SK-N-SH (cell line): Measurements from ENCODE around the gene ZNF197. TPM values are rescaled to one million over a fixed set of nuclear protein-coding genes. Genes with fewer than 3 reads are reported as not detected.

Source experiments
- CTCF ChIA-PET: fragments of 300-600, 350-600 bp; formaldehyde crosslinking; extraction: SDS; loops from one replicate; lab custom pipeline; 2021; lab: Yijun Ruan, JAX
- POLR2A ChIA-PET: fragments of 350-600 bp; sonication (Branson Sonifier 250); formaldehyde crosslinking; extraction: SDS; loops from one replicate; lab custom pipeline; 2020; ENCODE audit warnings: antibody characterized with exemption, inconsistent platforms; lab: Yijun Ruan, JAX
- DNase-seq: peaks from one replicate; pipeline ENCODE4 v3.0.0; 2012
- H2AFZ ChIP-seq: fragments of 200-600 bp; sonication (generic); 2 replicates; pipeline ENCODE4 v1.8.1; 2016; ENCODE audit warnings: antibody characterized with exemption, mild to moderate bottlenecking, low read depth
- H3F3A ChIP-seq: fragments of 200-600 bp; sonication (generic); replicated peaks from 2 replicates; pipeline ENCODE3; 2016; ENCODE audit warnings: antibody characterized with exemption, mild to moderate bottlenecking; ENCODE audit not compliant: insufficient read depth
- H3K27ac ChIP-seq, 2 experiments: fragments of 200-500 bp in 1 of 2; fragments of 200-600 bp in 1 of 2; sonication (Bioruptor generic) in 1 of 2; sonication (generic), shearing (Covaris generic) in 1 of 2; 2 replicates each; pipeline versions ENCODE4 v1.5.1 to v1.6.1; 2014 to 2016; ENCODE audit warnings: low read depth in 2 of 2, inconsistent platforms in 1 of 2, low read length in 1 of 2, mild to moderate bottlenecking in 1 of 2, mixed read lengths in 1 of 2
- H3K27me3 ChIP-seq: fragments of 200-600 bp; sonication (generic), shearing (Covaris generic); 2 replicates; pipeline ENCODE4 v1.6.1; 2016; ENCODE audit warnings: mixed run types; ENCODE audit not compliant: insufficient read depth
- H3K36me3 ChIP-seq, 2 experiments: fragments of 200-500 bp in 1 of 2; fragments of 200-600 bp in 1 of 2; sonication (Bioruptor generic) in 1 of 2; sonication (generic) in 1 of 2; replicated peaks in 1 of 2; 2 replicates each; pipeline versions ENCODE3 to v1.5.1; 2014 to 2016; ENCODE audit warnings: low read length in 1 of 2, mild to moderate bottlenecking in 1 of 2; ENCODE audit not compliant: insufficient read depth in 2 of 2, control insufficient read depth in 1 of 2
- H3K4me1 ChIP-seq, 2 experiments: fragments of 200-500 bp in 1 of 2; fragments of 200-600 bp in 1 of 2; sonication (Bioruptor generic) in 1 of 2; sonication (generic), shearing (Covaris generic) in 1 of 2; 2 replicates each; pipeline versions ENCODE4 v1.5.1 to v1.6.1; 2014 to 2016; ENCODE audit warnings: low read depth in 1 of 2, low read length in 1 of 2, mixed run types in 1 of 2; ENCODE audit not compliant: insufficient read depth in 2 of 2, control insufficient read depth in 1 of 2
- H3K4me2 ChIP-seq: fragments of 200-600 bp; sonication (generic), shearing (Covaris generic); 2 replicates; pipeline ENCODE4 v1.6.1; 2017; ENCODE audit warnings: mixed run types
- H3K4me3 ChIP-seq, 2 experiments: fragments of 200-500 bp in 1 of 2; fragments of 200-600 bp in 1 of 2; sonication (Bioruptor generic) in 1 of 2; sonication (generic), shearing (Covaris generic) in 1 of 2; 2 replicates each; pipeline versions ENCODE4 v1.5.1 to v1.8.1; 2014 to 2016; ENCODE audit warnings: low read depth in 2 of 2, inconsistent platforms in 1 of 2, low read length in 1 of 2, mild to moderate bottlenecking in 1 of 2, mixed read lengths in 1 of 2, moderate library complexity in 1 of 2
- H3K79me2 ChIP-seq: fragments of 200-600 bp; sonication (generic); 2 replicates; pipeline ENCODE4 v1.8.1; 2017; ENCODE audit warnings: mild to moderate bottlenecking; ENCODE audit not compliant: insufficient read depth
- H3K9ac ChIP-seq: fragments of 200-600 bp; sonication (generic); 2 replicates; pipeline ENCODE4 v1.6.1; 2017; ENCODE audit warnings: mixed run types
- H3K9me2 ChIP-seq: fragments of 200-600 bp; sonication (generic); 2 replicates; pipeline ENCODE4 v1.6.1; 2017; ENCODE audit warnings: mixed run types
- H3K9me3 ChIP-seq: fragments of 200-600 bp; sonication (generic); 2 replicates; pipeline ENCODE4 v1.6.1; 2017; ENCODE audit warnings: mixed run types, mild to moderate bottlenecking, moderate library complexity
- H4K20me1 ChIP-seq: fragments of 200-600 bp; sonication (generic); 2 replicates; pipeline ENCODE4 v1.6.1; 2017; ENCODE audit warnings: mild to moderate bottlenecking, mixed run types; ENCODE audit not compliant: insufficient read depth
- CHD2 ChIP-seq: fragments of 150-350 bp; IDR thresholded peaks from 2 replicates; pipeline ENCODE4 v1.6.1; 2018; ENCODE audit warnings: low read length; ENCODE audit not compliant: partially characterized antibody
- CTCF ChIP-seq: fragments of 200-600 bp; sonication (generic); IDR thresholded peaks from 2 replicates; pipeline ENCODE4 v1.6.1; 2017; ENCODE audit warnings: antibody characterized with exemption, mild to moderate bottlenecking, moderate library complexity
- FOXJ3 ChIP-seq: sonication (generic); formaldehyde crosslinking; IDR thresholded peaks from 2 replicates; pipeline ENCODE4 v1.5.1; 2020; ENCODE audit warnings: mild to moderate bottlenecking, missing genetic modification reagents
- FOXM1 ChIP-seq: IDR thresholded peaks from 2 replicates; pipeline ENCODE4 v1.4.0; 2012; ENCODE audit warnings: low read depth, mild to moderate bottlenecking
- GATA2 ChIP-seq: sonication (generic); formaldehyde crosslinking; IDR thresholded peaks from 2 replicates; pipeline ENCODE4 v1.5.0; 2020; ENCODE audit warnings: mild to moderate bottlenecking, missing genetic modification reagents
- IRF3 ChIP-seq: fragments of 150-350 bp; IDR thresholded peaks from 2 replicates; pipeline ENCODE4 v1.6.1; 2016; ENCODE audit warnings: mild to moderate bottlenecking, low read depth, low read length
- MAX ChIP-seq: IDR thresholded peaks from 2 replicates; pipeline ENCODE4 v1.4.0; 2012; ENCODE audit warnings: low read depth
- MXI1 ChIP-seq: IDR thresholded peaks from 2 replicates; pipeline ENCODE4 v1.6.1; 2012; ENCODE audit warnings: mild to moderate bottlenecking, low read depth, low read length, improper control_type of control experiment
- NFIC ChIP-seq: IDR thresholded peaks from 2 replicates; pipeline ENCODE4 v1.4.0; 2012; ENCODE audit warnings: borderline replicate concordance
- NRF1 ChIP-seq: IDR thresholded peaks from 2 replicates; pipeline ENCODE4 v1.6.1; 2012; ENCODE audit warnings: low read depth, mild to moderate bottlenecking, low read length
- POLR2AphosphoS5 ChIP-seq: IDR thresholded peaks from 2 replicates; pipeline ENCODE4 v1.6.1; 2012; ENCODE audit warnings: low read depth, low read length
- RAD21 ChIP-seq: IDR thresholded peaks from 2 replicates; pipeline ENCODE4 v1.6.1; 2012; ENCODE audit warnings: mild to moderate bottlenecking, low read length
- RCOR1 ChIP-seq: fragments of 150-350 bp; IDR thresholded peaks from 2 replicates; pipeline ENCODE4 v1.6.1; 2017; ENCODE audit warnings: antibody characterized with exemption, low read length
- REST ChIP-seq: IDR thresholded peaks from 2 replicates; pipeline ENCODE4 v1.6.1; 2012; ENCODE audit warnings: mild to moderate bottlenecking, low read depth, low read length, moderate library complexity
- RFX5 ChIP-seq: IDR thresholded peaks from 2 replicates; pipeline ENCODE4 v1.6.1; 2012; ENCODE audit warnings: mild to moderate bottlenecking, improper control_type of control experiment, low read length
- RXRA ChIP-seq: IDR thresholded peaks from 2 replicates; pipeline ENCODE4 v1.4.0; 2012; ENCODE audit warnings: low read depth, mild to moderate bottlenecking, borderline replicate concordance
- SIN3A ChIP-seq: IDR thresholded peaks from 2 replicates; pipeline ENCODE4 v1.6.1; 2012; ENCODE audit warnings: low read depth, mild to moderate bottlenecking, low read length, moderate library complexity, borderline replicate concordance
- SMC3 ChIP-seq: IDR thresholded peaks from 2 replicates; pipeline ENCODE4 v1.6.1; 2012; ENCODE audit warnings: low read depth, low read length, improper control_type of control experiment
- TAF1 ChIP-seq: IDR thresholded peaks from 2 replicates; pipeline ENCODE4 v1.6.1; 2012; ENCODE audit warnings: low read depth, mild to moderate bottlenecking, low read length, moderate library complexity, borderline replicate concordance
- TCF12 ChIP-seq: IDR thresholded peaks from 2 replicates; pipeline ENCODE4 v1.4.0; 2012
- USF1 ChIP-seq: IDR thresholded peaks from 2 replicates; pipeline ENCODE4 v1.4.0; 2012; ENCODE audit warnings: low read depth, borderline replicate concordance
- YY1 ChIP-seq: IDR thresholded peaks from 2 replicates; pipeline ENCODE4 v1.4.0; 2012; ENCODE audit warnings: low read depth, mild to moderate bottlenecking
- ZBTB33 ChIP-seq: IDR thresholded peaks from 2 replicates; pipeline ENCODE4 v1.4.0; 2012; ENCODE audit warnings: low read depth, borderline replicate concordance
- WGBS: methylation state at CpG from one replicate; pipeline ENCODE4 v1.1.6; 2017; ENCODE audit warnings: low lambda C conversion rate; 5-methylcytosine and 5-hydroxymethylcytosine counted together
- polyA plus RNA-seq, 3 experiments: library from polyadenylated mRNA; depleted of rRNA; stranded (reverse); fragments of >200 nt; gene quantifications; 2 replicates each; pipeline ENCODE4 v1.2.3, GENCODE V29; 2012

The ZNF197 gene
- polyA plus RNA-seq, 1 of the 3 experiments (the other 2 are of a cell fraction): 4.3 TPM

- ChIA-PET CTCF (interaction anchor here (0.9 to 1.4 kb wide), 3 partner anchors 22 to 325 kb away, joined by 3 to 5 read pairs (median 3); partner anchors contain the start of gene ZNF197), POLR2A (interaction anchor here (1.2 to 1.3 kb wide), 5 partner anchors 24 to 311 kb away, joined by 3 to 16 read pairs (median 6); partner anchors contain the start of genes TCAIM, ZNF197 and ZNF660)
- peak; percentile 90 for DNase-seq
- peak within 1 kb of the TSS; percentile 69 to 89 for H3K27ac ChIP-seq
- peaks cover 12% of the 10 kb centered on the region for H3F3A ChIP-seq
- H2AFZ ChIP-seq: peak within 1 kb of the TSS; percentile 99
- H3K9me2 ChIP-seq: no peaks in the 10 kb centered on the region
- no peaks in the 10 kb centered on the region for H3K27me3 ChIP-seq
- peak within 1 kb of the TSS; percentile 93 to 99 for H3K4me3 ChIP-seq
- peaks cover 49 to 57% of the 10 kb centered on the region in 2 experiments for H3K36me3 ChIP-seq
- H3K4me2 ChIP-seq: peak within 1 kb of the TSS; percentile 84
- no peaks in the 10 kb centered on the region for H4K20me1 ChIP-seq
- peak within 1 kb of the TSS; percentile 92 for H3K9ac ChIP-seq
- peaks cover 50% of the 10 kb centered on the region for H3K79me2 ChIP-seq
- no peaks in the 10 kb centered on the region; a peak in 2 of 4 replicates for H3K4me1 ChIP-seq
- H3K9me3 ChIP-seq: peaks cover 6% of the 10 kb centered on the region
- 2% methylated on average over 26 of the region's 37 CpGs for WGBS
- TF ChIP-seq CHD2 (peak; percentile 67), RXRA (no peak), RCOR1 (0 out of 2 replicates have a peak, but pooled peaks have one; percentile 28), RFX5 (no peak), SIN3A (peak; percentile 88; the same call in 1 of the 2 replicates), TAF1 (peak; percentile 98), MXI1 (peak; percentile 77; the same call in 1 of the 2 replicates), FOXM1 (no peak), NRF1 (no peak), IRF3 (no peak), ZBTB33 (peak; percentile 74), NFIC (no peak), SMC3 (no peak; the same call in 1 of the 2 replicates), MAX (peak; percentile 84), YY1 (peak; percentile 72; the same call in 1 of the 2 replicates), GATA2 (CRISPR knock-in tag) (no peak), FOXJ3 (CRISPR knock-in tag) (0 out of 2 replicates have a peak, but pooled peaks have one; percentile 19), TCF12 (no peak), RAD21 (peak; percentile 14; the same call in 1 of the 2 replicates), REST (peak; percentile 69; the same call in 1 of the 2 replicates), POLR2AphosphoS5 (peak; percentile 96), USF1 (0 out of 2 replicates have a peak, but pooled peaks have one; percentile 24), CTCF (no peak)
Measured at GRCh38 chr3:44648564-44649229, 23.9 kb downstream of the ZNF197 start, which contains the start of gene ZNF35. Gene ZNF35, plus strand, starts transcription at chr3:44648732. Its CDS starts 2,336 bp downstream, at chr3:44651068.
